Measurements from ENCODE around the gene IRF8.

Gene IRF8

DNA sequence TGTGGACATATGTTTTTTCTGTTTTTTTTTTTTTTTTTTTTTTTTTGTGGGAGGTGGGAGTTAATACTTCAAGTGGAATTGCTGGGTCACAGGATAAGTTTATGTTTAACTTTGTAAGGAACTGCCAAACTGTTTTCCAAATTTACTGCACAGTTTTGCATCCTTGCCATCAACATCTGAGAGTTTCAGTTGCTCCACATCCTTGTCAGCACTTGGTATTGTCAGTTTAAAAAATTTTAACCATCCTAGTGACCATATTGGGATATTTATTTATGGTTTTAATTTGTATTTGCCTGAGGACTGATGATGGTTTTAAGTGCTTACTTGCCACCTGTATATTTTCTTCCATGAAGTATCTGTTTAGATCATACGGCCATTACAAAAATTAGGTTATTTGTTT, 34.0 kb upstream of the IRF8 start:
- no peaks in the 10 kb centered on the region for H3K36me3 ChIP-seq (ENCODE audit: insufficient read depth, low read length)
- H3K9me3 ChIP-seq (ENCODE audit: insufficient read depth, low read length, severe bottlenecking): no peaks in the 10 kb centered on the region
- H2AFZ ChIP-seq (ENCODE audit: low read depth, low read length): no peak overlapping the region
- H3K9ac ChIP-seq (ENCODE audit: low read depth, low read length): no peak overlapping the region
- H3K4me2 ChIP-seq (ENCODE audit: insufficient read depth, low read length): no peak overlapping the region
- no peak for DNase-seq
- ATAC-seq (ENCODE audit: insufficient read depth, low read depth): no peak
- no peak overlapping the region for H3K27ac ChIP-seq (ENCODE audit: low read length)
- H3K27me3 ChIP-seq (ENCODE audit: insufficient read depth, low read length, poor library complexity): peaks cover 3% of the 10 kb centered on the region
- H3K4me3 ChIP-seq (ENCODE audit: low read depth in 1 of 2, low read length in 2 of 2): no peak overlapping the region
- no peaks in the 10 kb centered on the region for H3K79me2 ChIP-seq (ENCODE audit: insufficient read depth, low read length)
- no peak for TF ChIP-seq EZH2 (IDR thresholded peaks at IDR 0.05; ENCODE audit: borderline replicate concordance, low read depth, low read length, severe bottlenecking)
- TF ChIP-seq, protein P1, sequence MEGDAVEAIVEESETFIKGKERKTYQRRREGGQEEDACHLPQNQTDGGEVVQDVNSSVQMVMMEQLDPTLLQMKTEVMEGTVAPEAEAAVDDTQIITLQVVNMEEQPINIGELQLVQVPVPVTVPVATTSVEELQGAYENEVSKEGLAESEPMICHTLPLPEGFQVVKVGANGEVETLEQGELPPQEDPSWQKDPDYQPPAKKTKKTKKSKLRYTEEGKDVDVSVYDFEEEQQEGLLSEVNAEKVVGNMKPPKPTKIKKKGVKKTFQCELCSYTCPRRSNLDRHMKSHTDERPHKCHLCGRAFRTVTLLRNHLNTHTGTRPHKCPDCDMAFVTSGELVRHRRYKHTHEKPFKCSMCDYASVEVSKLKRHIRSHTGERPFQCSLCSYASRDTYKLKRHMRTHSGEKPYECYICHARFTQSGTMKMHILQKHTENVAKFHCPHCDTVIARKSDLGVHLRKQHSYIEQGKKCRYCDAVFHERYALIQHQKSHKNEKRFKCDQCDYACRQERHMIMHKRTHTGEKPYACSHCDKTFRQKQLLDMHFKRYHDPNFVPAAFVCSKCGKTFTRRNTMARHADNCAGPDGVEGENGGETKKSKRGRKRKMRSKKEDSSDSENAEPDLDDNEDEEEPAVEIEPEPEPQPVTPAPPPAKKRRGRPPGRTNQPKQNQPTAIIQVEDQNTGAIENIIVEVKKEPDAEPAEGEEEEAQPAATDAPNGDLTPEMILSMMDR (IDR thresholded peaks at IDR 0.05; ENCODE audit: borderline replicate concordance, extremely low read depth, low read length, poor library complexity, severe bottlenecking): no peak
- H3K4me1 ChIP-seq (ENCODE audit: insufficient read depth, low read length): no peaks in the 10 kb centered on the region
- no peaks in the 10 kb centered on the region; the same call in 1 of the 2 replicates for H4K20me1 ChIP-seq (ENCODE audit: insufficient read depth, low read length)

DNA sequence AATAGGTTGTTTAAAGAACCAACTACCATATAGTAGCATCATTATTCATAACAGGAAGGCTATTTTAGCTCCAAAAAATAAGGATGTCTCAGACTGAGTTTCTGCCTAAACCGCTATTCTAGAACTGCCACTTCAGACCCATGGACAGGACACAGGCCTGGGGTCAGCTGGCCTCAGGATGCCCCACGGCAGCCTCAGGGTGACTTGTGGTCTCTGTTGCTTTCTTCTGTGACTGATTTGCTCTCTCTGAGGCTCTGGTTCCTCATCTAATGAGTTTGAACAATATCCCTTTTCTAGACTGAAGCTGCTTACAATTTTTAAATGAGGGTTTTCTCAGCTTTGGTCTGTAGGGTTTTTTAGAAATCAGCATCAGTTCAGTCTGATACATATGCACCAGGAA, 31.8 kb upstream of the IRF8 start:
- H2AFZ ChIP-seq (ENCODE audit: low read depth, low read length): no peak overlapping the region
- no peak overlapping the region for H3K27ac ChIP-seq (ENCODE audit: low read length)
- H3K27me3 ChIP-seq (ENCODE audit: insufficient read depth, low read length, poor library complexity): peaks cover 8% of the 10 kb centered on the region
- no peak for TF ChIP-seq EZH2 (IDR thresholded peaks at IDR 0.05; ENCODE audit: borderline replicate concordance, low read depth, low read length, severe bottlenecking)
- TF ChIP-seq, protein P1 (IDR thresholded peaks at IDR 0.05; ENCODE audit: borderline replicate concordance, extremely low read depth, low read length, poor library complexity, severe bottlenecking): no peak
- ATAC-seq (ENCODE audit: insufficient read depth, low read depth): no peak
- no peaks in the 10 kb centered on the region for H3K79me2 ChIP-seq (ENCODE audit: insufficient read depth, low read length)
- H3K36me3 ChIP-seq (ENCODE audit: insufficient read depth, low read length): no peaks in the 10 kb centered on the region
- DNase-seq: no peak
- H4K20me1 ChIP-seq (ENCODE audit: insufficient read depth, low read length): no peaks in the 10 kb centered on the region
- no peaks in the 10 kb centered on the region for H3K4me1 ChIP-seq (ENCODE audit: insufficient read depth, low read length)
- H3K4me3 ChIP-seq (ENCODE audit: low read depth in 1 of 2, low read length in 2 of 2): no peak overlapping the region
- no peak overlapping the region for H3K4me2 ChIP-seq (ENCODE audit: insufficient read depth, low read length)
- no peaks in the 10 kb centered on the region for H3K9me3 ChIP-seq (ENCODE audit: insufficient read depth, low read length, severe bottlenecking)
- H3K9ac ChIP-seq (ENCODE audit: low read depth, low read length): no peak overlapping the region

DNA sequence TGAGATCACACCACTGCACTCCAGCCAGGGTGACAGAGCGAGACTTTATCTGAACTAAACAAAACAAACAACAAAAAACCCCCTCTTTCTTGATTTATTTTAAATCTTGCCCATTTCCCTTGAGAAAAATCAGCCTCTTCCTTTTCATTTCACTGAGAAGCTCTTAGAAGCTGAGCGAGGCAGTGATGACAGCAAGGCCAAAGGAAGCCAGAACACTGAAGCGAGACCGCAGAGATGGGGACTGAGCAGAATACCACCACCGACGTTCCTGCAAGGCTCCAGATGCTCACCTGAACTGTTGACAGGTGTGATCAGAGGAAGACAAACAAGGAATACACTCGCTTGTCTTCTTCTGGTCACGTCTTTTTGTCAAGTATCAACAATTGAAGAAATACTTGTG, 30.5 kb upstream of the IRF8 start:
- Histone ChIP-seq H3K4me1 (ENCODE audit: insufficient read depth, low read length) (no peaks in the 10 kb centered on the region), H3K27me3 (ENCODE audit: insufficient read depth, low read length, poor library complexity) (peaks cover 10% of the 10 kb centered on the region), H3K4me2 (ENCODE audit: insufficient read depth, low read length) (no peak overlapping the region)

More for the DNA sequence above, 30.5 kb upstream of the IRF8 start:
- Histone ChIP-seq H4K20me1 (ENCODE audit: insufficient read depth, low read length) (no peaks in the 10 kb centered on the region), H3K9ac (ENCODE audit: low read depth, low read length) (no peak overlapping the region), H2AFZ (ENCODE audit: low read depth, low read length) (no peak overlapping the region), H3K27ac (ENCODE audit: low read length) (no peak overlapping the region), H3K9me3 (ENCODE audit: insufficient read depth, low read length, severe bottlenecking) (no peaks in the 10 kb centered on the region), H3K4me3 (ENCODE audit: low read depth in 1 of 2, low read length in 2 of 2) (no peak overlapping the region), H3K36me3 (ENCODE audit: insufficient read depth, low read length) (no peaks in the 10 kb centered on the region), H3K79me2 (ENCODE audit: insufficient read depth, low read length) (no peaks in the 10 kb centered on the region)
- ATAC-seq (ENCODE audit: insufficient read depth, low read depth) (no peak), DNase-seq (no peak)
- TF ChIP-seq, protein P1 (IDR thresholded peaks at IDR 0.05; ENCODE audit: borderline replicate concordance, extremely low read depth, low read length, poor library complexity, severe bottlenecking): no peak
- no peak for TF ChIP-seq EZH2 (IDR thresholded peaks at IDR 0.05; ENCODE audit: borderline replicate concordance, low read depth, low read length, severe bottlenecking)
